SK-N-SH (cell line): ENCODE results near the gene COX4I2. TPM values are rescaled to one million over a fixed set of nuclear protein-coding genes. Genes with fewer than 3 reads are reported as not detected.

ENCODE experiments used
- CHD2 ChIP-seq: fragments of 150-350 bp; IDR thresholded peaks from 2 replicates; pipeline ENCODE4 v1.6.1; 2018; ENCODE audit warnings: low read length; ENCODE audit not compliant: partially characterized antibody
- ELF1 ChIP-seq: IDR thresholded peaks from 2 replicates; pipeline ENCODE4 v1.4.0; 2012
- EP300 ChIP-seq, 2 experiments: IDR thresholded peaks; 2 replicates each; pipeline versions ENCODE4 v1.4.0 to v1.6.1; 2012; ENCODE audit warnings: borderline replicate concordance in 1 of 2, low read depth in 1 of 2, low read length in 1 of 2
- EZH2phosphoT487 ChIP-seq: fragments of 200-600 bp; sonication (generic); IDR thresholded peaks from 2 replicates; pipeline ENCODE4 v1.6.1; 2017; ENCODE audit warnings: low read depth, mixed run types, mild to moderate bottlenecking, antibody characterized with exemption, moderate library complexity, borderline replicate concordance
- FOSL2 ChIP-seq: IDR thresholded peaks from 2 replicates; pipeline ENCODE4 v1.4.0; 2012; ENCODE audit warnings: low read depth, mild to moderate bottlenecking, moderate library complexity, borderline replicate concordance
- FOXJ3 ChIP-seq: sonication (generic); formaldehyde crosslinking; IDR thresholded peaks from 2 replicates; pipeline ENCODE4 v1.5.1; 2020; ENCODE audit warnings: mild to moderate bottlenecking, missing genetic modification reagents
- GABPA ChIP-seq: IDR thresholded peaks from 2 replicates; pipeline ENCODE4 v1.4.0; 2012; ENCODE audit warnings: low read depth, mild to moderate bottlenecking
- GATA2 ChIP-seq: sonication (generic); formaldehyde crosslinking; IDR thresholded peaks from 2 replicates; pipeline ENCODE4 v1.5.0; 2020; ENCODE audit warnings: mild to moderate bottlenecking, missing genetic modification reagents
- MAX ChIP-seq: IDR thresholded peaks from 2 replicates; pipeline ENCODE4 v1.4.0; 2012; ENCODE audit warnings: low read depth
- MEF2A ChIP-seq: IDR thresholded peaks from 2 replicates; pipeline ENCODE4 v1.4.0; 2012; ENCODE audit warnings: low read depth, borderline replicate concordance
- RCOR1 ChIP-seq: fragments of 150-350 bp; IDR thresholded peaks from 2 replicates; pipeline ENCODE4 v1.6.1; 2017; ENCODE audit warnings: antibody characterized with exemption, low read length
- RFX5 ChIP-seq: IDR thresholded peaks from 2 replicates; pipeline ENCODE4 v1.6.1; 2012; ENCODE audit warnings: mild to moderate bottlenecking, improper control_type of control experiment, low read length
- YY1 ChIP-seq: IDR thresholded peaks from 2 replicates; pipeline ENCODE4 v1.4.0; 2012; ENCODE audit warnings: low read depth, mild to moderate bottlenecking
- ZBTB33 ChIP-seq: IDR thresholded peaks from 2 replicates; pipeline ENCODE4 v1.4.0; 2012; ENCODE audit warnings: low read depth, borderline replicate concordance
- polyA plus RNA-seq, 3 experiments: library from polyadenylated mRNA; depleted of rRNA; stranded (reverse); fragments of >200 nt; gene quantifications; 2 replicates each; pipeline ENCODE4 v1.2.3, GENCODE V29; 2012
- TF ChIP-seq, protein P1 (sequence below): IDR thresholded peaks from 2 replicates; pipeline ENCODE4 v1.6.1; 2012; ENCODE audit warnings: mild to moderate bottlenecking, low read depth, low read length, moderate library complexity
- TF ChIP-seq, protein P2 (sequence below): fragments of 150-350 bp; IDR thresholded peaks from 2 replicates; pipeline ENCODE4 v1.6.1; 2017; ENCODE audit warnings: antibody characterized with exemption, low read length, low read depth, borderline replicate concordance
- TF ChIP-seq, protein P3 (sequence below): fragments of 200-600 bp; sonication (generic); IDR thresholded peaks from 2 replicates; pipeline ENCODE4 v1.6.1; 2017; ENCODE audit warnings: antibody characterized with exemption, mild to moderate bottlenecking, moderate library complexity

COX4I2 gene
- polyA plus RNA-seq, 1 of the 3 experiments (the other 2 are of a cell fraction): 0.21 TPM

DNA sequence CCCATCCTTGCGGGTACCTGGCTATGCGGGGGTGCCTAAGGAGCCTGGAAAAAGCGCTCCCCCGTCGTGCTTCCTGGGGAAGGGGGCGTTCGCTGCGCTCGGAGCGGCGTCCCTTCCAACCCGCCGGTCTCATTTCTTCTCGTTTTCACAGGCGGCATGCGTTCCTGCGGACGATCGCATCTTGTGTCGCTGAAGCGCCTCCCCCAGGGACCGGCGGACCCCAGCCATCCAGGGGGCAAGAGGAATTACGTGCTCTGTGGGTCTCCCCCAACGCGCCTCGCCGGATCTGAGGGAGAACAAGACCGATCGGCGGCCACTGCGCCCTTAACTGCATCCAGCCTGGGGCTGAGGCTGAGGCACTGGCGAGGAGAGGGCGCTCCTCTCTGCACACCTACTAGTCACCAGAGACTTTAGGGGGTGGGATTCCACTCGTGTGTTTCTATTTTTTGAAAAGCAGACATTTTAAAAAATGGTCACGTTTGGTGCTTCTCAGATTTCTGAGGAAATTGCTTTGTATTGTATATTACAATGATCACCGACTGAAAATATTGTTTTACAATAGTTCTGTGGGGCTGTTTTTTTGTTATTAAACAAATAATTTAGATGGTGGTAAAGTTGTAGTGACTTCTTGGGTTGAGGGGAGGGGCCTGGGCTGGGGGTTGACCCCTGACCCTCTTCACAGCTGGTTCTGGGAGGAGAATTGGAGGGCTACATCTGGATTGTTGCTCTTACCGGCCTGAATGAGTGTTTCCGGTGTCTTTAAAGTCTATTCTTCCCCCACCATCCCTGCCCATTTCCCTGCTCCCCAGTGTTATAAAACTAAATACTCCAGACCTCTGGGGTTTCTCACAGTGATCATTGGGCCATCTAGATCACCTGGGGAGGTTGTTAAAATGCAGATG is 31.6 kb upstream of the COX4I2 start (continued):
- TF ChIP-seq, protein P1, sequence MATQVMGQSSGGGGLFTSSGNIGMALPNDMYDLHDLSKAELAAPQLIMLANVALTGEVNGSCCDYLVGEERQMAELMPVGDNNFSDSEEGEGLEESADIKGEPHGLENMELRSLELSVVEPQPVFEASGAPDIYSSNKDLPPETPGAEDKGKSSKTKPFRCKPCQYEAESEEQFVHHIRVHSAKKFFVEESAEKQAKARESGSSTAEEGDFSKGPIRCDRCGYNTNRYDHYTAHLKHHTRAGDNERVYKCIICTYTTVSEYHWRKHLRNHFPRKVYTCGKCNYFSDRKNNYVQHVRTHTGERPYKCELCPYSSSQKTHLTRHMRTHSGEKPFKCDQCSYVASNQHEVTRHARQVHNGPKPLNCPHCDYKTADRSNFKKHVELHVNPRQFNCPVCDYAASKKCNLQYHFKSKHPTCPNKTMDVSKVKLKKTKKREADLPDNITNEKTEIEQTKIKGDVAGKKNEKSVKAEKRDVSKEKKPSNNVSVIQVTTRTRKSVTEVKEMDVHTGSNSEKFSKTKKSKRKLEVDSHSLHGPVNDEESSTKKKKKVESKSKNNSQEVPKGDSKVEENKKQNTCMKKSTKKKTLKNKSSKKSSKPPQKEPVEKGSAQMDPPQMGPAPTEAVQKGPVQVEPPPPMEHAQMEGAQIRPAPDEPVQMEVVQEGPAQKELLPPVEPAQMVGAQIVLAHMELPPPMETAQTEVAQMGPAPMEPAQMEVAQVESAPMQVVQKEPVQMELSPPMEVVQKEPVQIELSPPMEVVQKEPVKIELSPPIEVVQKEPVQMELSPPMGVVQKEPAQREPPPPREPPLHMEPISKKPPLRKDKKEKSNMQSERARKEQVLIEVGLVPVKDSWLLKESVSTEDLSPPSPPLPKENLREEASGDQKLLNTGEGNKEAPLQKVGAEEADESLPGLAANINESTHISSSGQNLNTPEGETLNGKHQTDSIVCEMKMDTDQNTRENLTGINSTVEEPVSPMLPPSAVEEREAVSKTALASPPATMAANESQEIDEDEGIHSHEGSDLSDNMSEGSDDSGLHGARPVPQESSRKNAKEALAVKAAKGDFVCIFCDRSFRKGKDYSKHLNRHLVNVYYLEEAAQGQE: 0 out of 2 replicates have a peak, but pooled peaks have one; percentile 11
- TF ChIP-seq, protein P2, sequence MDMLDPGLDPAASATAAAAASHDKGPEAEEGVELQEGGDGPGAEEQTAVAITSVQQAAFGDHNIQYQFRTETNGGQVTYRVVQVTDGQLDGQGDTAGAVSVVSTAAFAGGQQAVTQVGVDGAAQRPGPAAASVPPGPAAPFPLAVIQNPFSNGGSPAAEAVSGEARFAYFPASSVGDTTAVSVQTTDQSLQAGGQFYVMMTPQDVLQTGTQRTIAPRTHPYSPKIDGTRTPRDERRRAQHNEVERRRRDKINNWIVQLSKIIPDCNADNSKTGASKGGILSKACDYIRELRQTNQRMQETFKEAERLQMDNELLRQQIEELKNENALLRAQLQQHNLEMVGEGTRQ: no peak
- no peak for TF ChIP-seq GABPA
- TF ChIP-seq YY1: no peak
- 0 out of 2 replicates have a peak, but pooled peaks have one; percentile 14 for TF ChIP-seq ZBTB33
- TF ChIP-seq RFX5: no peak
- TF ChIP-seq FOSL2: 0 out of 2 replicates have a peak, but pooled peaks have one; percentile 1
- TF ChIP-seq ELF1: no peak
- TF ChIP-seq MEF2A: no peak
- TF ChIP-seq EP300 (IDR thresholded peaks at IDR 0.05; ENCODE audit: borderline replicate concordance in 1 of 2, low read depth in 1 of 2, low read length in 1 of 2): peak in 1 of 2 experiments; percentile 14; a peak in 1 of 4 replicates
- no peak for TF ChIP-seq RCOR1
- TF ChIP-seq CHD2: no peak
- no peak for TF ChIP-seq GATA2 (CRISPR knock-in tag)
- no peak for TF ChIP-seq EZH2phosphoT487
- no peak for TF ChIP-seq FOXJ3 (CRISPR knock-in tag)
- 0 out of 2 replicates have a peak, but pooled peaks have one; percentile 27 for TF ChIP-seq MAX
- TF ChIP-seq, protein P3, sequence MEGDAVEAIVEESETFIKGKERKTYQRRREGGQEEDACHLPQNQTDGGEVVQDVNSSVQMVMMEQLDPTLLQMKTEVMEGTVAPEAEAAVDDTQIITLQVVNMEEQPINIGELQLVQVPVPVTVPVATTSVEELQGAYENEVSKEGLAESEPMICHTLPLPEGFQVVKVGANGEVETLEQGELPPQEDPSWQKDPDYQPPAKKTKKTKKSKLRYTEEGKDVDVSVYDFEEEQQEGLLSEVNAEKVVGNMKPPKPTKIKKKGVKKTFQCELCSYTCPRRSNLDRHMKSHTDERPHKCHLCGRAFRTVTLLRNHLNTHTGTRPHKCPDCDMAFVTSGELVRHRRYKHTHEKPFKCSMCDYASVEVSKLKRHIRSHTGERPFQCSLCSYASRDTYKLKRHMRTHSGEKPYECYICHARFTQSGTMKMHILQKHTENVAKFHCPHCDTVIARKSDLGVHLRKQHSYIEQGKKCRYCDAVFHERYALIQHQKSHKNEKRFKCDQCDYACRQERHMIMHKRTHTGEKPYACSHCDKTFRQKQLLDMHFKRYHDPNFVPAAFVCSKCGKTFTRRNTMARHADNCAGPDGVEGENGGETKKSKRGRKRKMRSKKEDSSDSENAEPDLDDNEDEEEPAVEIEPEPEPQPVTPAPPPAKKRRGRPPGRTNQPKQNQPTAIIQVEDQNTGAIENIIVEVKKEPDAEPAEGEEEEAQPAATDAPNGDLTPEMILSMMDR: no peak
- TF ChIP-seq, all 33 proteins: peak for 9
